CD1c-positive myeloid dendritic cell (primary cell): ENCODE data around the gene LARP4B.
A peak's percentile ranks its signal among the peaks of the same experiment; 100 is the strongest.
"Not testable (repeated sequence)": the region's sequence is repeated elsewhere in the genome, so short reads cannot be mapped to it uniquely, and the experiment has no call there.

ENCODE experiments used
- DNase-seq: peaks from one replicate; pipeline ENCODE4 v3.0.0-alpha.2; 2016; ENCODE audit errors: extremely low spot score

The LARP4B gene

DNA sequence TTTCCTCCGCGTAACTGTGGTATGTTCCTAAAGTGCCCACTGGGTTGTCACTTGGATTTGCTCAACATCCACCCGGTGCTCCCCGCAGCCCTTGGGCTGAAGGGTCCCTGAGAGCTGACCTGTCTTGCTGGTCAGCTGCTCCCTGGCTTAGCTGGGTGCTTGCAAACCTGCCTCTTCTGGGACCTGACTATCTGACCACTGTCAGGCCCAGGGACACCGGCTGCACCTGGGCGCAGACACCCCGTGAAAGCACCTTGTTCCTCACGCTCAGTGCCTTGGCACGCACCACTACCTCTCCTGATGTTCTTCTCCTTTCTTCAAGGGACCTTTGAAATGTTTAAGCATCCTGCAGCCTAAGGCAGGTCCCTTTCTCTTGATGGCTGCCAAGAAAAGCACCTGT is 26.6 kb upstream of the LARP4B start:
- DNase-seq, result no peak

- no peak for DNase-seq
Observed at GRCh38 chr10:955820-956217, 24.3 kb upstream of the LARP4B start.

DNA sequence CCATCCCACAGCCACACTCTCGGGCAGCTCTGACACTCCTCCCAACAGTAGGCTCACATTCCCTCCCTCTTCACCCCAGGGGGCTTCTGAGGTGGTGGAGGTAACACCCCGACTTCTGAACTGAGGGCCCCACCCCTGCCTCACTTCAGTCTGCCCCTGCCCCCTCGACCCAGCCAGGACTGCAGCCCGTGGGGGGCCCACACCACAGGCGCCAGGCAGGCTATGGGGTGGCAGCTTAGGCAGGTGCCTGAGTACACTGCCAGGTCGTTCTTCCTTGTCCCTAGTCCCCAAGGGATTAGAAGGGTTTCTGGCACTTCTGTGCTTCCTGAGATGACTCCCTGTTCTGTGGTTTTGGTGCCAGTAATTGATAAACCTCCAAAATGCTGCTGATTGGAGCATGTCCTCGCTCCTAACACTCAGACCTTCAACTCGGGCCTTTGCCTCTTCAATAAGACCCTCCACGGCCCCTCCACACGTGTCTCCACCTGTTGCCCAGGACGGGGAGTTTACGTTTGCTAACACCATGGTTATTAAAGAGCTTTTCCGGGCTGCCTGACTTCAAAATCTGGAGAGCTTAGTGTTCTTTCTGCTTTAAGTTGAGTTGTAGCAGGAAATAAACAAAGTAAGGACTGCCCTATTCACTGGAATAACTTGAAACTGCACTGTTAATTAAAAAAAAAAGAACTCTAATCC is 23.8 kb upstream of the LARP4B start:
- no peak for DNase-seq

DNA sequence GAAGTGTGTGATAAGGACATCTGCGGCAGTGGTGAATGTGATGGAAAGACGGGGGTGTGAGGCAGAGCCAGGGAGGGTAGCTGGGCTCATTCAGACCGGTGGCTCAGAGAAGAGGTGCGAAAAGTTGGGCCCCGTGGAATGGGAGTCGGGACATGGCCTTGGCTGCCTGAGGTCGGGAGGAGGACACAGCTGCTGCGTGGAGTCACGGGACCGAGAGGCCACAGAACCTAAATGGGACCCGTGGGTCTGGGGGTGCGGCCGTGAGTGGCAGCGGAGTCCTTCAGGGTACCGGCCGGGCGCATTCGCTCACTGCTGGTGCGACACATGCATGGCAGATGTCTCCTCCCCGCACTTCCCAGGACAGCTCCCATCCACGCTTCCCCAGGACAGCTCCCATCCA is 22.9 kb upstream of the LARP4B start:
- DNase-seq, result no peak

DNA sequence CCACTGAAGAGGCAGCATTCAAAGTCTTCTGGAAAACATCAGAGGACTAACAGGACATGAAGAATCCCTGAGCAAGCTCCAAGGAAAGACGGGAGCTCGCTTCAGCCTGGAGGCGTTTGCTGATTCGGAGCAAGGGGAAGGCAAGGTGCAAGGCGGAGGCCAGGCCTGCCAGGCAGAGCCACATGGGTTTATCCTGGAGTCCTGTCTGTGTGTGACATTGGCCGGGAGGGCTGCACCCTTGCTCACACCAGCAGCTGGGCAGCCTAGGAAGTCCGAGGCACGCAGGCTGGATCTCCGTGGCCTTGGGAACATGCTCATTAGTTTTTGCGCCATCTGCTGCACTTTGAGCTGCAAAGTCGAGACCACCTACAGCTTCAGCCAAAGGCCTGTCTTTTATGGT is 22.3 kb upstream of the LARP4B start:
- no peak for DNase-seq

DNA sequence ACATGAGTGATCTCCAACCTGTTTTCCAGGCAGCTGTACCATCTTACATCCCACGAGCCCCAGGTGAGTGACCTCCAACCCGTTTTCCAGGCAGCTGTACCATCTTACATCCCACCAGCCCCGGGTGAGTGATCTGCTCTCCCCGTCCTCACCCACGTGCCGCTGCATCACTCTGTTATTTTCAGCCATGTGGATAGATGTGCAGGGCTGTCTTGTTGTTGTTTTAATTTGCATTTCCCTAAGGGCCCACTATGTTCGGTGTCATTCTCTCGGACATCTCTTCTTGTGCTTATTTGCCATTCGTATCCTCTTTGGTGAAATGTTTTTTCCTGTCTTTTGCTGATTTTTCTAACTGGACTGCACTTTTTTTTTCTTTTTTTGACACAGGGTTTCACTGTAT is 17.9 kb upstream of the LARP4B start:
- no peak for DNase-seq

- no peak for DNase-seq
Observed at GRCh38 chr10:948347-948746, 16.8 kb upstream of the LARP4B start.

DNA sequence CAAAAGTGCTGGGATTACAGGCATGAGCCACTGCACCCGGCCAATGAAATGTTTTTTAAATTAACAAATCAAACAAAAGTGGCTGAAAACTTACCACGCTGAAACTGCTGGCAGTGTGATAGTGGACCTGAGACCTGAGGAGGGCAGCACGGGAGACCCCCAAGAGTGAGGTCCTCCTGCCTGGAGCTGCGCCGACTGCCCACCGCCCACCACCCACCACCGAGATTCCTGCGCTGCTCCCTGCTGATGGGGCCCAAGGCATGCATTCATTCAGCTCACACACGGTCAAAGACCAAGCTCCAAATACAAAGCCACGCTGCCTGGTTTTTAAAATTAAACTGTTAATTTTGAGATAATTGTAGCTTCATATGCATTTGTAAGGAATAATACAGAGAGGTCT is 16.4 kb upstream of the LARP4B start:
- no peak for DNase-seq

DNA sequence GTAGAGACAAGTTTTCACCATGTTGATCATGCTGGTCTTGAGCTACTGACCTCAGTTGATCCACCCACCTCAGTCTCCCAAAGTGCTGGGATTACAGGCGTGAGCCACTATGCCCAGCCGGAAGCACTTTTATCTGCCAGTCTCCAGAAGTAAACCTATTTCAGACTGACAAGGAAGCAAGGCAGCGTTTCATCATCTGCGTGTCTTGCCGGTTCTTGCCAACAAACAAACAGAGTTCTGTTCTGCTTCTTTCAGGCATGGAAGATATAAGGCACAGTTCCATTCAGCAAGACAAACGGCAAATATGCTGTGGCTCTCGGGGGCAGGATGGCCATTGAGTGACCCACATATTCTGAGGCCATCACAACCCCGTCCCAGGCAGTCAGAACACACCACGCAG is 15.5 kb upstream of the LARP4B start:
- no peak for DNase-seq

DNA sequence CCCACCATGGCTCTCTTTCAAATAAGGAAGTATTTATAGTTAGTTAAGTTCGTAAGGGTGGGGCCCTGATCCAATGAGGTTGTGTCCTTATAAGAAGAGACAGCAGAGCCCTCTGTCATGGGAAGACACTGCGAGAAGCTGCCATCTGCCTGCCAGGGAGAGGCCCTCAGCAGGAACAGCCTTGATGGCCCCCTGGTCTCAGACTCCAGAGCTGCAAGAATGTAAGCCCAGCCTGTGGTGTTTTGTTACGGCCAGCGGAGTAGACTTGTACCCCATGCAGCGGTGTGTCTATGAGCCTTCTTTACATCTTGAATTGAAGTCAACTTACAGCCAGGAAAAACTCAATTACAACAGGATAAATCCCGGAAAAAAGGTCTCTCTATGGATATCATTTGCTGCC is 14.3 kb upstream of the LARP4B start:
- DNase-seq, result no peak

GRCh38 chr10:944034-944831 is 12.7 kb upstream of the LARP4B start:
- peak; percentile 89 for DNase-seq

DNA sequence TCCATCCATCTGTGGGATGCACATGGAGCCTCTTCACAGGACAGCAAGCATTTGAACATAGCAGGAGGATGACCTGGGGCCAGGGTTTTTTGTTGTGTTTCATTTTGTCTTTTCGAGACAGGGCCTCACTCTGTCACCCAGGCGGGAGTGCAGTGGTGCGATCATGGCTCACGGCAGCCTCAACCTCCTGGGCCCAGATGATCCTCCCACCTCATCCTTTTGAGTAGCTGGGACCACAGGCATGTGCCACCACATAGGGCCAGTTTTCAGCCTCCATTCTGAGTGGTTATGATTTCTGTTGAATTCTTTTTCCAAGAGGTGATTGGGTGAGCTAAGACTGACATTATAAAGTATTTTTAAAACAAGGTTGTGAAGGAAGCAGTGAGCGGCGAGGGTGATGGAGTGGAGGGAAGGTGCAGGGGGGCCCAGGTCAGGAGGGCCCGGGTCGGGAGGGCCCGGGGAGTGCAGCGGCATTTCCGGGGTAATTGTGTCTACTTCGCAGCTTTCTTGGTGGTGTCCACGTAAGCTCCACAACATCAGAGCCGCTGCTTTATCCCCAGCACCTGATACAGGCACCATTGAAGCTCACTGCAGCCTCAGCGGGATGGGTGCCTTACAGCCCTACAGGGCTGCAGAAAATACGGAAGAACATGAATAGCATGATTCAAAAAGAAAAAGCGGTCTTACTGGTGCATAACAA is 12.0 kb upstream of the LARP4B start:
- DNase-seq, result no peak

- no peak for DNase-seq
Observed at GRCh38 chr10:938941-939678, 7.6 kb upstream of the LARP4B start.

GRCh38 chr10:934746-935406 is 3.4 kb upstream of the LARP4B start:
- no peak for DNase-seq

DNA sequence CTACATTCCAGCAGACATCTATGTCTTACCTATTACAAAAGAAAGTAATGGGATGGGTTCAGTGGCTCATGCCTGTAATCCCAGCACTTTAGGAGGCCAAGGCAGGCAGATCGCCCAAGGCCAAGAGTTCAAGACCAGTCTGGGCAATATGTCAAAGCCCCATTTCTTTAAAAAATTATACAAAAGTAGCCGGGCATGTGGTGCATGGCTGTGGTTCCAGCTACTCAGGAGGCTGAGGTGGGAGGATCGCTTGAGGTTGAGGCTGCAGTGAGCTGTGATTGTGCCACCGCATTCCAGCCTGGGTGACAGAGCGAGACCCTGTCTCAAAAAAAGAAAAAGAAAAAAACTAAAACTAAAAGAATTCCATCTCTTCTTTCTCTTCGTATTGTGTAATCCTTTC is 2.7 kb upstream of the LARP4B start:
- DNase-seq, result not testable (repeated sequence)

DNA sequence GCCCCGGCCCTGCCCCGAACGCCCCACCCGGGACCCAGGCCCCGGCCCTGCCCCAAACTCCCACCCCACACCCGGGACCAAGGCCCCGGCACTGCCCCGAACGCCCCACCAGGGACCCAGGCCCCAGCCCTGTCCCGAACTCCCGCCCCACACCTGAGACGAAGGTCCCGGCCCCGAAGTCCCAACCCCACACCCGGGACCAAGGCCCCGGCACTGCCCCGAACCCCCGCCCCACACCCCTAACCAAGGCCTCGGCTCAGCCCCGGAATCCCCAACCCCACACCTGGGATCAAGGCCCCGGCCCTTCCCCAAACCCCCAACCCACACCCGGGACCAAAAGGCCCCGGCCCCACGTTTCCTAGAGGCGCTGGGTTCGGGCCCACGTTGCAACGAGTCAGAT is 1.1 kb upstream of the LARP4B start:
- DNase-seq, result no peak

- DNase-seq, result peak; percentile 65
Observed at GRCh38 chr10:930625-931325, 730 bp downstream of the LARP4B start.

- peak; percentile 82 for DNase-seq
Observed at GRCh38 chr10:929960-930624, 1.4 kb downstream of the LARP4B start.

- DNase-seq, result no peak
Observed at GRCh38 chr10:927131-927530, 4.4 kb downstream of the LARP4B start.

- DNase-seq, result no peak
Observed at GRCh38 chr10:926075-926698, 5.3 kb downstream of the LARP4B start.
